A549 (cell line): ENCODE measurements around the gene WNT8B. TPM values are rescaled to one million over a fixed set of nuclear protein-coding genes. Genes with fewer than 3 reads are reported as not detected.

Experiments
- ATAC-seq, 2 experiments: fragments of 200-7000 bp in 1 of 2; fragments of >200 bp in 1 of 2; cut with Nextera tagmentation in 1 of 2; cut with Tn5 transposase in 1 of 2; 3 replicates each; pipeline versions ENCODE4 v1.8.0 to v1.9.1; 2018 to 2020; ENCODE audit warnings: mild to moderate bottlenecking in 1 of 2, moderate library complexity in 1 of 2
- CTCF ChIA-PET: fragments of 300-600 bp; sonication (Branson Sonifier 250); formaldehyde crosslinking; extraction: SDS; loops from one replicate; lab custom pipeline; 2021; ENCODE audit warnings: antibody characterized with exemption, inconsistent platforms; lab: Yijun Ruan, JAX
- POLR2A ChIA-PET: fragments of 350-600 bp; formaldehyde crosslinking; extraction: SDS; loops from one replicate; lab custom pipeline; 2021; ENCODE audit warnings: antibody characterized with exemption, inconsistent platforms; lab: Yijun Ruan, JAX
- DNase-seq, 2 experiments: peaks; one replicate each; pipeline versions ENCODE4 v3.0.0 to v3.0.0-alpha.2; 2011 to 2016; ENCODE audit warnings: low read depth in 1 of 2, low spot score in 1 of 2
- FAIRE-seq: peaks from 2 replicates; lab custom pipeline; 2011; peaks lifted over from hg19 to GRCh38; lab: Jason Lieb, UNC
- H3K27ac ChIP-seq, 2 experiments: fragments of >200 bp; sonication (Bioruptor Twin); formaldehyde crosslinking; 3 replicates each; pipeline ENCODE4 v1.5.1; 2016 to 2017
- H3K4me1 ChIP-seq: fragments of >200 bp; sonication (Bioruptor Twin); formaldehyde crosslinking; 3 replicates; pipeline ENCODE4 v1.6.1; 2016
- H3K4me2 ChIP-seq: fragments of >200 bp; sonication (Bioruptor Twin); formaldehyde crosslinking; 3 replicates; pipeline ENCODE4 v1.6.1; 2016
- H3K4me3 ChIP-seq: fragments of >200 bp; sonication (Bioruptor Twin); formaldehyde crosslinking; 3 replicates; pipeline ENCODE4 v1.5.1; 2016
- H3K9me3 ChIP-seq: fragments of >200 bp; sonication (Bioruptor Twin); formaldehyde crosslinking; 3 replicates; pipeline ENCODE4 v1.6.1; 2016
- ATOH8 ChIP-seq: fragments of 250-450 bp; sonication (Bioruptor Pico); IDR thresholded peaks from 2 replicates; pipeline ENCODE4 v1.5.0; 2020; ENCODE audit warnings: low read depth, mild to moderate bottlenecking, moderate library complexity
- BCL3 ChIP-seq: fragments of >200 bp; sonication (Bioruptor Twin); formaldehyde crosslinking; IDR thresholded peaks from 3 replicates; pipeline ENCODE4 v1.6.1; 2016
- CBX2 ChIP-seq: fragments of 200-600 bp; sonication (generic); IDR thresholded peaks from 2 replicates; pipeline ENCODE4 v1.6.1; 2016; ENCODE audit warnings: low read depth, mild to moderate bottlenecking, borderline replicate concordance
- CBX8 ChIP-seq: fragments of 200-600 bp; sonication (generic); IDR thresholded peaks from 2 replicates; pipeline ENCODE4 v1.6.1; 2016
- CEBPB ChIP-seq, 2 experiments: fragments of >200 bp in 1 of 2; sonication (Bioruptor Twin) in 1 of 2; formaldehyde crosslinking in 1 of 2; IDR thresholded peaks; 2 replicates each; pipeline ENCODE4 v1.6.1; 2012 to 2016
- CHD4 ChIP-seq: fragments of 200-600 bp; sonication (generic); IDR thresholded peaks from 2 replicates; pipeline ENCODE4 v1.6.1; 2016; ENCODE audit warnings: antibody characterized with exemption, mild to moderate bottlenecking, borderline replicate concordance
- CTCF ChIP-seq: fragments of >200 bp; sonication (Bioruptor Twin); formaldehyde crosslinking; IDR thresholded peaks from 3 replicates; pipeline ENCODE4 v1.5.1; 2016
- EHMT2 ChIP-seq: fragments of 200-600 bp; sonication (generic); IDR thresholded peaks from 2 replicates; pipeline ENCODE4 v1.6.1; 2016; ENCODE audit warnings: antibody characterized with exemption, low read depth, mild to moderate bottlenecking, moderate library complexity
- FOXS1 ChIP-seq: fragments of 250-450 bp; sonication (Bioruptor Pico); IDR thresholded peaks from 2 replicates; pipeline ENCODE4 v1.5.0; 2020; ENCODE audit warnings: mild to moderate bottlenecking, moderate library complexity
- GATA3 ChIP-seq: IDR thresholded peaks from 2 replicates; pipeline ENCODE4 v1.6.1; 2012; ENCODE audit warnings: borderline replicate concordance
- JUN ChIP-seq, 2 experiments: fragments of >200 bp; sonication (Bioruptor Twin); formaldehyde crosslinking; IDR thresholded peaks; 2 replicates in 1 of 2; 3 replicates in 1 of 2; pipeline ENCODE4 v1.6.1; 2016 to 2017
- JUNB ChIP-seq: fragments of >200 bp; sonication (Bioruptor Twin); formaldehyde crosslinking; IDR thresholded peaks from 2 replicates; pipeline ENCODE4 v1.6.1; 2016
- MAFK ChIP-seq: fragments of 450-650 bp; IDR thresholded peaks from 2 replicates; pipeline ENCODE4 v1.6.1; 2014; ENCODE audit not compliant: partially characterized antibody
- MAX ChIP-seq: IDR thresholded peaks from 2 replicates; pipeline ENCODE4 v1.6.1; 2012
- MAZ ChIP-seq: fragments of 150-350 bp; IDR thresholded peaks from 2 replicates; pipeline ENCODE4 v1.6.1; 2014; ENCODE audit warnings: antibody characterized with exemption, low read depth, low read length, borderline replicate concordance
- MYC ChIP-seq: IDR thresholded peaks from 2 replicates; pipeline ENCODE4 v1.6.1; 2012; ENCODE audit warnings: mild to moderate bottlenecking, inconsistent platforms, low read length, improper control_type of control experiment, borderline replicate concordance
- NFE2L2 ChIP-seq: fragments of 150-350 bp; conservative IDR thresholded peaks from 2 replicates; pipeline ENCODE4 v1.6.1; 2014; ENCODE audit warnings: low read length
- POLR2AphosphoS2 ChIP-seq: conservative IDR thresholded peaks from 2 replicates; pipeline ENCODE4 v1.6.1; 2012; ENCODE audit warnings: low read length, improper control_type of control experiment, inconsistent platforms
- RAD21 ChIP-seq, 2 experiments: fragments of >200 bp in 1 of 2; sonication (Bioruptor Twin) in 1 of 2; formaldehyde crosslinking in 1 of 2; IDR thresholded peaks in 1 of 2; conservative IDR thresholded peaks in 1 of 2; 2 replicates in 1 of 2; 3 replicates in 1 of 2; pipeline ENCODE4 v1.6.1; 2012 to 2018; ENCODE audit warnings: inconsistent platforms in 1 of 2
- RARB ChIP-seq: fragments of 250-450 bp; sonication (Bioruptor Pico); IDR thresholded peaks from 2 replicates; pipeline ENCODE4 v1.8.0; 2021; ENCODE audit warnings: mild to moderate bottlenecking, moderate library complexity
- RCOR1 ChIP-seq: fragments of 150-350 bp; IDR thresholded peaks from 2 replicates; pipeline ENCODE4 v1.6.1; 2014; ENCODE audit warnings: antibody characterized with exemption, low read length, low read depth
- SMC3 ChIP-seq: fragments of >200 bp; sonication (Bioruptor Twin); formaldehyde crosslinking; IDR thresholded peaks from 3 replicates; pipeline ENCODE4 v1.6.1; 2018; ENCODE audit warnings: inconsistent platforms
- SREBF2 ChIP-seq: fragments of 450-650 bp; IDR thresholded peaks from 2 replicates; pipeline ENCODE4 v1.6.1; 2014; ENCODE audit warnings: mild to moderate bottlenecking, moderate library complexity
- USF2 ChIP-seq: fragments of 450-650 bp; IDR thresholded peaks from 2 replicates; pipeline ENCODE4 v1.6.1; 2014; ENCODE audit warnings: antibody characterized with exemption
- ZC3H11A ChIP-seq: fragments of 450-650 bp; IDR thresholded peaks from 2 replicates; pipeline ENCODE4 v1.6.1; 2014; ENCODE audit warnings: antibody characterized with exemption, mild to moderate bottlenecking
- ZSCAN20 ChIP-seq: fragments of 250-450 bp; sonication (Bioruptor Pico); IDR thresholded peaks from 2 replicates; pipeline ENCODE4 v1.8.0; 2022; ENCODE audit warnings: mild to moderate bottlenecking, moderate library complexity
- WGBS: methylation state at CpG from one replicate; pipeline ENCODE4 v1.1.6; 2017; ENCODE audit errors: missing lambda C conversion rate; 5-methylcytosine and 5-hydroxymethylcytosine counted together
- polyA plus RNA-seq, 4 experiments: library from polyadenylated mRNA; depleted of rRNA in 3 of 4; stranded (reverse); fragments of >200 nt; fragmentation: RNase III in 1 of 4; extraction: RNeasy Plus Mini Kit Qiagen cat#74134 plus additional on column Dnase treatment in 1 of 4; gene quantifications; 2 replicates in 3 of 4; 3 replicates in 1 of 4; pipeline ENCODE4 v1.2.3, GENCODE V29; 2011 to 2017
- TF ChIP-seq, protein P1 (sequence below): fragments of >200 bp; sonication (Bioruptor Twin); formaldehyde crosslinking; IDR thresholded peaks from 2 replicates; pipeline ENCODE4 v1.6.1; 2016

Gene WNT8B
- polyA plus RNA-seq, 2 of the 4 experiments (the other 2 are of a cell fraction): 0.04 to 0.05 TPM

DNA sequence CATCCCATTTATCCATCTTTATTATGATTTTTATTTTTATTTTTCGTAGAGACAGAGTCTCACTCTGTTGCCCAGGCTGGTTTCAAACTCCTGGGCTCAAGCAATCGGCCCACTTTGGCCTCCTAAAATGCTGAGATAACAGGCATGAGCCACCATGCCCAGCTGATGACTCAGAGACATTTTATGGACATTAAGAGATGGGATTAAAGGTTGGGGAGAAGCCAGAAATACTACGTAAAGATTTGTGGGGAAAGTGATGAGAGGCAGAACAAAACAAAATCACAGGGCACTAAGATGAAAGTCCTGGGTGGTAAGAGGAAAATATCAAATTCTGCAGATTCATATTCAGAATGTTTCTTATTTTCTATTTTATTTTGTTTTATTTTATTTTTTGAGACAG is 7.6 kb downstream of the WNT8B start:
- DNase-seq (no peak), ATAC-seq (no peak), FAIRE-seq (no peak)
- TF ChIP-seq USF2: no peak
- TF ChIP-seq ATOH8 (CRISPR knock-in tag): no peak
- TF ChIP-seq CTCF: no peak
- Histone ChIP-seq H3K4me2 (no peak overlapping the region), H3K4me3 (no peak overlapping the region), H3K27ac (no peak overlapping the region), H3K9me3 (no peaks in the 10 kb centered on the region), H3K4me1 (no peaks in the 10 kb centered on the region)
- 32% methylated on average over 3 of the region's 3 CpGs for WGBS
- ChIA-PET CTCF (interaction anchor here (0.7 to 4.1 kb wide), 3 partner anchors 12 to 37 kb away, joined by 3 to 26 read pairs (median 10); no protein-coding TSS in a partner anchor), POLR2A (interaction anchor here (0.7 kb wide), 1 partner anchor 65 kb away, joined by 3 read pairs; the partner anchor contains the start of gene HIF1AN)

DNA sequence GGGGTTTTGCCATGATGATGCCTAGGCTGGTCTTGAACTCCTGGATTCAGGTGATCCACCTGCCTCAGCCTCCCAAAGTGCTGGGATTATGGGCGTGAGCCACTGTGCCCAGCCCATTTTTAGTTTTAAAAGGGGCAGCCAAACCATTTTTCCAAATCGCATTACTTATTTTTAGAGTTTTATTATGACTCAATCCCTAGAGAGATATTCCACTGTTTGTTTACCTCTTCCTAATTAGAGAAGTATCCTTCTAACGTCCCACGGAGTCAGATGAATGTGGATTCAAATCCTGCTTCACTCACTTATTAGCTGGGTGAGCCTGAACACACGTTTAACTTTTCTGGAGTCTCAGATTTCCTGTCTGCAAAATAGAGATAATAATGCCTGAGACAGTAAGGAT is 15.2 kb downstream of the WNT8B start:
- CTCF ChIA-PET: interaction anchor here (25.5 kb wide), 1 partner anchor 35 kb away, joined by 381 read pairs; the partner anchor contains the start of gene SEC31B

DNA sequence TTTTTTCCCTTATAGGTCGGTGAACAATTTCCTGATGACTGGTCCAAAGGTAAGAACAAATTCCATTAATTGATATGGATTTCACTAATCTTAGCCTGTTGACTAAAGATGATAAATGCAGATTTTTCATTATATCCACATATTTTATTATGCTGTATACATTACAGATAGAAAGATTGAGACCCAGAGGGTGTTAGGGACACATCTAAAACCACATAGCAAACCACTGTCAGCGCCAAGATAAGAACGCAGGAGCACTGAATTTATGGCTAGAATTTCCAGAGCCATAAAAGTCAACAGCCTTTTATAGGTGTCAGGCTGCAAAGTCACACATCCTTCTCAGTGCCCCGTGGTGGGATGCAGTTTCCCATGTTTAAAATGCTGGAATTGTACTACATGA is 16.2 kb downstream of the WNT8B start:
- ATAC-seq (no peak), FAIRE-seq (no peak)

More for the DNA sequence above, 15.2 kb downstream of the WNT8B start:
- H3K9me3 ChIP-seq: no peaks in the 10 kb centered on the region
- TF ChIP-seq CBX2 (no peak), BCL3 (no peak), CHD4 (no peak), SMC3 (no peak), NFE2L2 (no peak), FOXS1 (CRISPR knock-in tag) (no peak), MAX (no peak), POLR2AphosphoS2 (no peak), RCOR1 (no peak), RARB (CRISPR knock-in tag) (no peak), RAD21 (conservative IDR thresholded peaks at IDR 0.05 in 1 of 2, IDR thresholded peaks at IDR 0.05 in 1 of 2) (no peak), MAZ (no peak), JUN (IDR thresholded peaks at IDR 0.05) (no peak), GATA3 (no peak), CEBPB (IDR thresholded peaks at IDR 0.05) (no peak)
- TF ChIP-seq, protein P1, sequence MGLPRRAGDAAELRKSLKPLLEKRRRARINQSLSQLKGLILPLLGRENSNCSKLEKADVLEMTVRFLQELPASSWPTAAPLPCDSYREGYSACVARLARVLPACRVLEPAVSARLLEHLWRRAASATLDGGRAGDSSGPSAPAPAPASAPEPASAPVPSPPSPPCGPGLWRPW: no peak
- TF ChIP-seq, all 56 proteins: peak for 0
- FAIRE-seq: no peak
- H3K4me3 ChIP-seq: no peak overlapping the region
- 0 out of 3 replicates have a peak, but pooled peaks cover 3% of the 10 kb centered on the region for H3K4me1 ChIP-seq
- DNase-seq: no peak
- POLR2A ChIA-PET: no interaction called here
- H3K27ac ChIP-seq: no peak overlapping the region
- WGBS: 7% methylated on average over 5 of the region's 5 CpGs
- no peak for ATAC-seq
- H3K4me2 ChIP-seq: no peak overlapping the region

More for the DNA sequence above, 16.2 kb downstream of the WNT8B start:
- H3K9me3 ChIP-seq: no peaks in the 10 kb centered on the region
- DNase-seq: no peak
- TF ChIP-seq ZC3H11A (no peak), MAFK (no peak), JUNB (no peak), MYC (no peak), SREBF2 (no peak), ZSCAN20 (CRISPR knock-in tag) (no peak), EHMT2 (no peak), CBX8 (no peak), RARB (CRISPR knock-in tag) (no peak)
- TF ChIP-seq, all 56 proteins: peak for 0
- Histone ChIP-seq H3K4me1 (0 out of 3 replicates have a peak, but pooled peaks cover 3% of the 10 kb centered on the region), H3K27ac (no peak overlapping the region), H3K4me2 (no peak overlapping the region), H3K4me3 (no peak overlapping the region)
- ChIA-PET POLR2A (no interaction called here), CTCF (interaction anchor here (0.7 to 25.5 kb wide), 3 partner anchors 17 to 34 kb away, joined by 4 to 381 read pairs (median 169); partner anchors contain the start of gene SEC31B)
- 30% methylated on average over 4 of the region's 4 CpGs for WGBS
